Kidney glomerular epithelial cell (primary cell): ENCODE data around the gene TRAK1.
A peak's percentile ranks its signal among the peaks of the same experiment; 100 is the strongest.

Source experiments
- DNase-seq: peaks from one replicate; lab custom pipeline; 2025; lab: John Stamatoyannopoulos, UW

The TRAK1 gene

GRCh38 chr3:42177801-42178150 is 86.6 kb downstream of the TRAK1 start:
- no peak for DNase-seq

GRCh38 chr3:42179110-42179725 is 88.1 kb downstream of the TRAK1 start:
- peak; percentile 95 for DNase-seq

- no peak for DNase-seq
These were observed 89.7 kb downstream of the TRAK1 start for GRCh38 chr3:42180901-42181300.

GRCh38 chr3:42182555-42182954 is 91.4 kb downstream of the TRAK1 start:
- DNase-seq, result no peak

- DNase-seq, result no peak
These were observed 93.0 kb downstream of the TRAK1 start for GRCh38 chr3:42183991-42184632.

GRCh38 chr3:42184651-42185443 is 93.7 kb downstream of the TRAK1 start:
- DNase-seq, result no peak

- DNase-seq, result no peak
These were observed 96.8 kb downstream of the TRAK1 start for GRCh38 chr3:42187936-42188335.

GRCh38 chr3:42188376-42188775 is 97.2 kb downstream of the TRAK1 start:
- no peak for DNase-seq

- no peak for DNase-seq
These were observed 97.9 kb downstream of the TRAK1 start for GRCh38 chr3:42189001-42189460.

- no peak for DNase-seq
These were observed 98.6 kb downstream of the TRAK1 start for GRCh38 chr3:42189736-42190135.

- peak; percentile 74 for DNase-seq
These were observed 99.7 kb downstream of the TRAK1 start for GRCh38 chr3:42190701-42191442.

- no peak for DNase-seq
These were observed 100.2 kb downstream of the TRAK1 start for GRCh38 chr3:42191443-42191747.

GRCh38 chr3:42192334-42193200 is 101.4 kb downstream of the TRAK1 start:
- no peak for DNase-seq

- no peak for DNase-seq
These were observed 103.9 kb downstream of the TRAK1 start for GRCh38 chr3:42194943-42195510.

GRCh38 chr3:42195879-42196330 is 104.7 kb downstream of the TRAK1 start:
- DNase-seq, result no peak

- no peak for DNase-seq
These were observed 107.6 kb downstream of the TRAK1 start for GRCh38 chr3:42198709-42199108.

- DNase-seq, result no peak
These were observed 111.2 kb downstream of the TRAK1 start for GRCh38 chr3:42202217-42202865.

GRCh38 chr3:42204867-42205599 is 113.9 kb downstream of the TRAK1 start:
- no peak for DNase-seq

- no peak for DNase-seq
These were observed 114.8 kb downstream of the TRAK1 start for GRCh38 chr3:42205800-42206514.
